Measurements from ENCODE around the gene PCDHB7.
"Not testable (repeated sequence)": the region's sequence is repeated elsewhere in the genome, so short reads cannot be mapped to it uniquely, and the experiment has no call there.

Gene PCDHB7

DNA sequence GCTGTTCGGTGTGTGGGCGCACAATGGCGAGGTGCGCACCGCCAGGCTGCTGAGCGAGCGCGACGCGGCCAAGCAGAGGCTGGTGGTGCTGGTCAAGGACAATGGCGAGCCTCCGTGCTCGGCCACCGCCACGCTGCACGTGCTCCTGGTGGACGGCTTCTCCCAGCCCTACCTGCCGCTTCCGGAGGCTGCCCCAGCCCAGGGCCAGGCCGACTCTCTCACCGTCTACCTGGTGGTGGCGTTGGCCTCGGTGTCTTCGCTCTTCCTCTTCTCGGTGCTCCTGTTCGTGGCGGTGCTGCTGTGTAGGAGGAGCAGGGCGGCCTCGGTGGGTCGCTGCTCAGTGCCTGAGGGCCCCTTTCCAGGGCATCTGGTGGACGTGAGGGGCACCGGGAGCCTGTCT lies 7.4 kb downstream of the PCDHB7 start:
- not testable (repeated sequence) for DNase-seq (ENCODE audit: extremely low read depth in 1 of 2, low read depth in 1 of 2)

DNA sequence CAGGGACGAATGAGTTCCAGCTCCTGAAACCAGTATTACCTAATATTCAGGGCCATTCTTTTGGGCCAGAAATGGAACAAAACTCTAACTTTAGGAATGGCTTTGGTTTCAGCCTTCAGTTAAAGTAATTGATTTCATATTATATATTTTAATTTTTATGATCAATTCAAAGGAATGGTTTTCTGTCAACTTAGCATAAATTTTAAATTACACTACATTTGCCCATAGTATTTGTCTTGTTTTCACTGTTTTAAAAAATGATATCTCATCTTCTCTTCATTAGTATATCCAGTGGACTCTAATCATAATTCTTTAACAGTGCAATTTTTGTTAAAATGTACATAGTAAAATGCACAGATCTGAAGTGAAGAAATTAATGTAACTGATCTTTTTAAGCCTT lies 7.9 kb downstream of the PCDHB7 start:
- no peak for DNase-seq (ENCODE audit: extremely low read depth in 1 of 2, low read depth in 1 of 2)

DNA sequence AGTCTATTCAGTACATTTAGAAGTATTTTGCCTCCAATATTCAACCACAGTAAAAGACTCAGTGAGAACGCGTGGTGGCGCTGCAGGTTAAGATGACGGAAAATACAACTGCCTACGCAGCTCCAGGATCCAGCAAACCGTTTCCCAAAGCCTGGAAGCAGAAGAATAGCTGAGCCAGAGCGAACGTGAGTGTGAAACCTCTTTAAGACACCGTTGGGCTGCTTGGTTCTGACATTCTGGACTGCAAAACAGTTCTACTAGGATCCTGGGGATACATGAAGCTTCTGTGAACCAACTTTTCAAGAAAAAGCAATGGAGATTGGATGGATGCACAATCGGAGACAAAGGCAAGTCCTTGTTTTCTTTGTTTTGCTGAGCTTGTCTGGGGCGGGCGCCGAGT lies 9.8 kb downstream of the PCDHB7 start, which contains the start of gene PCDHB16:
Gene PCDHB16 (plus strand): TSS at position 140 of the 400 bp plus-strand sequence. CDS start 173 bp downstream, at position 313.
- no peak for DNase-seq (ENCODE audit: extremely low read depth in 1 of 2, low read depth in 1 of 2)

DNA sequence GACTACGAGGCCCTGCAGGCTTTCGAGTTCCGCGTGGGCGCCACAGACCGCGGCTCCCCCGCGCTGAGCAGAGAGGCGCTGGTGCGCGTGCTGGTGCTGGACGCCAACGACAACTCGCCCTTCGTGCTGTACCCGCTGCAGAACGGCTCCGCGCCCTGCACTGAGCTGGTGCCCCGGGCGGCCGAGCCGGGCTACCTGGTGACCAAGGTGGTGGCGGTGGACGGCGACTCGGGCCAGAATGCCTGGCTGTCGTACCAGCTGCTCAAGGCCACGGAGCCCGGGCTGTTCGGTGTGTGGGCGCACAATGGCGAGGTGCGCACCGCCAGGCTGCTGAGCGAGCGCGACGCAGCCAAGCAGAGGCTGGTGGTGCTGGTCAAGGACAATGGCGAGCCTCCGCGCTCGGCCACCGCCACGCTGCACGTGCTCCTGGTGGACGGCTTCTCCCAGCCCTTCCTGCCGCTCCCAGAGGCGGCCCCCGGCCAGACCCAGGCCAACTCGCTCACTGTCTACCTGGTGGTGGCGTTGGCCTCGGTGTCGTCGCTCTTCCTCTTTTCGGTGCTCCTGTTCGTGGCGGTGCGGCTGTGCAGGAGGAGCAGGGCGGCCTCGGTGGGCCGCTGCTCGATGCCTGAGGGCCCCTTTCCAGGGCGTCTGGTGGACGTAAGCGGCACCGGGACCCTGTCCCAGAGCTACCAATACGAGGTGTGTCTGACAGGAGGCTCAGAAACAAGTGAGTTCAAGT lies 11.8 kb downstream of the PCDHB7 start:
- not testable (repeated sequence) for DNase-seq (ENCODE audit: extremely low read depth in 1 of 2, low read depth in 1 of 2)

DNA sequence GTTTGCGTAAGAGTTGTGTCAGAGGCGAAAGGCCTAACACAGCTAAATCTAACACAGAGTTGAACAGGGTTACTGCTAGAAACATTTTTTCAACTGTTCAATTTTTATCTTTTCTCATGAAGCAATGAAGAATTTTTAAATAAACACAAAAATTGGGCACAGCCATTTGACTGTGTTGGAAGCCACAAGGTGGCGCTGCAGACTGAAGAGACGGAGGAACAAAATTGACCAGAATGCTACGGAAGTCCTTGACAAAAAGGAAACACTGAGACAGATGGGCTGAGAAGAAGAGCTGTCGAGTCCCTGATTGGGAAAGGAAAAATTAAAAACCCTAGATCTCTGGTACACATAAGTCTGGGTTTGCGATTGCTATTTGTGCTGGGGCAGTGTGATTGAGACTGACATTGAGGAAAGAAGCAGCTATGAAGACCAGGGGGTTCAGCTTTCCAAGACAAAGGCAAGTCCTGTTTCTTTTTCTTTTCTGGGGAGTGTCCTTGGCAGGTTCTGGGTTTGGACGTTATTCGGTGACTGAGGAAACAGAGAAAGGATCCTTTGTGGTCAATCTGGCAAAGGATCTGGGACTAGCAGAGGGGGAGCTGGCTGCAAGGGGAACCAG lies 14.6 kb downstream of the PCDHB7 start, which contains the start of gene PCDHB9:
Gene PCDHB9 (plus strand): TSS at position 265 of the 616 bp plus-strand sequence. CDS start 158 bp downstream, at position 423.
- no peak for DNase-seq (ENCODE audit: extremely low read depth in 1 of 2, low read depth in 1 of 2)

DNA sequence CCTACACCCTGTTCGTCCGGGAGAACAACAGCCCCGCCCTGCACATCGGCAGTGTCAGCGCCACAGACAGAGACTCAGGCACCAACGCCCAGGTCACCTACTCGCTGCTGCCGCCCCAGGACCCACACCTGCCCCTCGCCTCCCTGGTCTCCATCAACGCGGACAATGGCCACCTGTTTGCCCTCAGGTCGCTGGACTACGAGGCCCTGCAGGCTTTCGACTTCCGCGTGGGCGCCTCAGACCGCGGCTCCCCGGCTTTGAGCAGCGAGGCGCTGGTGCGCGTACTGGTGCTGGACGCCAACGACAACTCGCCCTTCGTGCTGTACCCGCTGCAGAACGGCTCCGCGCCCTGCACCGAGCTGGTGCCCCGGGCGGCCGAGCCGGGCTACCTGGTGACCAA lies 16.2 kb downstream of the PCDHB7 start:
- DNase-seq (ENCODE audit: extremely low read depth in 1 of 2, low read depth in 1 of 2), result not testable (repeated sequence)

DNA sequence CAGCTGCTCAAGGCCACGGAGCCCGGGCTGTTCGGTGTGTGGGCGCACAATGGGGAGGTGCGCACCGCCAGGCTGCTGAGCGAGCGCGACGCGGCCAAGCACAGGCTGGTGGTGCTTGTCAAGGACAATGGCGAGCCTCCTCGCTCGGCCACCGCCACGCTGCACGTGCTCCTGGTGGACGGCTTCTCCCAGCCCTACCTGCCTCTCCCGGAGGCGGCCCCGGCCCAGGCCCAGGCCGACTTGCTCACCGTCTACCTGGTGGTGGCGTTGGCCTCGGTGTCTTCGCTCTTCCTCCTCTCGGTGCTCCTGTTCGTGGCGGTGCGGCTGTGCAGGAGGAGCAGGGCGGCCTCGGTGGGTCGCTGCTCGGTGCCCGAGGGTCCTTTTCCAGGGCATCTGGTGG lies 16.7 kb downstream of the PCDHB7 start:
- DNase-seq (ENCODE audit: extremely low read depth in 1 of 2, low read depth in 1 of 2), result not testable (repeated sequence)

DNA sequence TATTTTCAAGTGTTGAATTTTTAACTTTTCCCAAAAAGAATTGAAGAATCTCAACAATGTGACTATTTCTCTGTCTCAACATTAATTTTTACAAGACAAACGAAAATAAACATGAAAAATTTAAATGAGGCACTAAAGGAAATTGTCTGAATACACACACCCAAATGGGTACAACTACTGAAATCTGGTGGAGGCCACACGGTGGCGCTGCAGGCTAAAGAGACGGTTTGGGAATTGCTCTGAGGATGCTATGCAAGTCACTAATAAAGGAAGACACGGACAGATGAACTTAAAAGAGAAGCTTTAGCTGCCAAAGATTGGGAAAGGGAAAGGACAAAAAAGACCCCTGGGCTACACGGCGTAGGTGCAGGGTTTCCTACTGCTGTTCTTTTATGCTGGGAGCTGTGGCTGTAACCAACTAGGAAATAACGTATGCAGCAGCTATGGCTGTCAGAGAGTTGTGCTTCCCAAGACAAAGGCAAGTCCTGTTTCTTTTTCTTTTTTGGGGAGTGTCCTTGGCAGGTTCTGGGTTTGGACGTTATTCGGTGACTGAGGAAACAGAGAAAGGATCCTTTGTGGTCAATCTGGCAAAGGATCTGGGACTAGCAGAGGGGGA lies 19.8 kb downstream of the PCDHB7 start, which contains the start of gene PCDHB10:
Gene PCDHB10 (plus strand): TSS at position 244 of the 616 bp plus-strand sequence. CDS start 200 bp downstream, at position 444.
- no peak for DNase-seq (ENCODE audit: extremely low read depth in 1 of 2, low read depth in 1 of 2)

DNA sequence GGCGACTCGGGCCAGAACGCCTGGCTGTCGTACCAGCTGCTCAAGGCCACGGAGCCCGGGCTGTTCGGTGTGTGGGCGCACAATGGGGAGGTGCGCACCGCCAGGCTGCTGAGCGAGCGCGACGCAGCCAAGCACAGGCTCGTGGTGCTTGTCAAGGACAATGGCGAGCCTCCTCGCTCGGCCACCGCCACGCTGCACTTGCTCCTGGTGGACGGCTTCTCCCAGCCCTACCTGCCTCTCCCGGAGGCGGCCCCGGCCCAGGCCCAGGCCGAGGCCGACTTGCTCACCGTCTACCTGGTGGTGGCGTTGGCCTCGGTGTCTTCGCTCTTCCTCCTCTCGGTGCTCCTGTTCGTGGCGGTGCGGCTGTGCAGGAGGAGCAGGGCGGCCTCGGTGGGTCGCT lies 21.9 kb downstream of the PCDHB7 start:
- not testable (repeated sequence) for DNase-seq (ENCODE audit: extremely low read depth in 1 of 2, low read depth in 1 of 2)

DNA sequence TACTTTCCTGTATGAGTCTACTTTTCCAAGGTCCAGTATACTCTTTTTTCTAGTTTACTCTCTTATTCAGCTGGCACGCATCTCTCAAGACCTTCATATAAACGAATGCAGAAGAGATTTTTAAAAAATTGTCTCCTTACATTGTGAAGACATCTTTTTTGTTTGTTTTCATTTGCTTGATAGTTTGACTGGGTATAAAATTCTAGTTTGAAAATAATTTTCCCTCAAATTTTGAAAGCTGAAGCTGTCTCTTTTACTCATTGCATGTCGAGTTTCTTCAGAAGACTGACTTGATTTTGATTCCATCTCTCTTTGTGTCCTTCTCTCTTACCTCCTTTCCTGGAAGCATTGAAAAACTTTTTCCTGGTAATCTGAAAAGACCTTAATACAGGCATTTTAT lies 23.9 kb downstream of the PCDHB7 start:
- DNase-seq (ENCODE audit: extremely low read depth in 1 of 2, low read depth in 1 of 2), result no peak

DNA sequence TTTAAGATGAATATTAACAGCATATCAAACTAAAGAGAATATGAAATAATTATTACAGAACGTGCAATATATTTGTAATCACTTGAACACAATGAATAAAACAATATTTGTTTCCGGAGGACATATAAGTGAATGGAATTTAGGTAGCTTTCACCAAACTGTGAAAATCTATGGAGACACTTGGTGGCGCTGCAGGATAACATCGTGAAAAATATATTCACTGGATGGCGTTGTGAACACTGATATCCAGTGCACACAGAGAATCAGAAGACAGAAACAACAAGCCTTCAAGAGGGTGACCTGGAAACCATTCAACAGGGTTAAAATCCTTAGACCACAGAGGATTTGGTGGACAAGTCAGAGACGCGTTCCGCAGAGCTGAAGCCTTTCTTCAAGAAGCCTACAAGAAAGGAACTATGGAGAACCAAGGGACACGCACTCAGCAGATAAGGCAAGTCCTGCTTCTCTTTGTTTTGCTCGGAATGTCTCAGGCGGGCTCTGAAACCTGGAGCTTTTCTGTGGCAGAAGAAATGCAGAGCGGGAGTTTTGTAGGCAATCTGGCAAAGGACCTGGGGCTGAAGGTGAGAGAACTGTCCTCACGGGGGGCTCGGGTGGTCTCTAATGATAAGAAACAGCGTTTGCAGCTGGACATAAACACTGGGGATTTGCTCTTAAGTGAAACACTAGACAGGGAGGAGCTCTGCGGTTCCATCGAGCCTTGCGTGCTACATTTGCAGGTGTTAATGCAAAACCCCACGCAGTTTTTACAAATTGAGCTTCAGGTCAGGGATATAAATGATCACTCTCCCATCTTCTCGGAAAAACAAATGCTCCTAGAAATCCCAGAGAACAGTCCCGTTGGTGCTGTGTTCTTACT lies 27.2 kb downstream of the PCDHB7 start, which contains the start of gene PCDHB11:
Gene PCDHB11 (plus strand): TSS at position 269 of the 877 bp plus-strand sequence. CDS start 148 bp downstream, at position 417.
- DNase-seq (ENCODE audit: extremely low read depth in 1 of 2, low read depth in 1 of 2), result no peak

DNA sequence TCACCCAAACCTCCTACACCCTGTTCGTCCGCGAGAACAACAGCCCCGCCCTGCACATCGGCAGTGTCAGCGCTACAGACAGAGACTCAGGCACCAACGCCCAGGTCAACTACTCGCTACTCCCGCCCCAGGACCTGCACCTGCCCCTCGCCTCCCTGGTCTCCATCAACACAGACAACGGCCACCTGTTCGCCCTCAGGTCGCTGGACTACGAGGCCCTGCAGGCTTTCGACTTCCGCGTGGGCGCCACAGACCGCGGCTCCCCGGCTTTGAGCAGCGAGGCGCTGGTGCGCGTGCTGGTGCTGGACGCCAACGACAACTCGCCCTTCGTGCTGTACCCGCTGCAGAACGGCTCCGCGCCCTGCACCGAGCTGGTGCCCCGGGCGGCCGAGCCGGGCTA lies 28.7 kb downstream of the PCDHB7 start:
- not testable (repeated sequence) for DNase-seq (ENCODE audit: extremely low read depth in 1 of 2, low read depth in 1 of 2)

DNA sequence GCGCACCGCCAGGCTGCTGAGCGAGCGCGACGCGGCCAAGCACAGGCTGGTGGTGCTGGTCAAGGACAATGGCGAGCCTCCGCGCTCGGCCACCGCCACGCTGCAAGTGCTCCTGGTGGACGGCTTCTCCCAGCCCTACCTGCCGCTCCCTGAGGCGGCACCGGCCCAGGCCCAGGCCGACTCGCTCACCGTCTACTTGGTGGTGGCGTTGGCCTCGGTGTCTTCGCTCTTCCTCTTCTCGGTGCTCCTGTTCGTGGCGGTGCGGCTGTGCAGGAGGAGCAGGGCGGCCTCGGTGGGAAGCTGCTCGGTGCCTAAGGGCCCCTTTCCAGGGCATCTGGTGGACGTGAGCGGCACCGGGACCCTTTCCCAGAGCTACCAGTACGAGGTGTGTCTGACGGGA lies 29.2 kb downstream of the PCDHB7 start:
- DNase-seq (ENCODE audit: extremely low read depth in 1 of 2, low read depth in 1 of 2), result not testable (repeated sequence)

DNA sequence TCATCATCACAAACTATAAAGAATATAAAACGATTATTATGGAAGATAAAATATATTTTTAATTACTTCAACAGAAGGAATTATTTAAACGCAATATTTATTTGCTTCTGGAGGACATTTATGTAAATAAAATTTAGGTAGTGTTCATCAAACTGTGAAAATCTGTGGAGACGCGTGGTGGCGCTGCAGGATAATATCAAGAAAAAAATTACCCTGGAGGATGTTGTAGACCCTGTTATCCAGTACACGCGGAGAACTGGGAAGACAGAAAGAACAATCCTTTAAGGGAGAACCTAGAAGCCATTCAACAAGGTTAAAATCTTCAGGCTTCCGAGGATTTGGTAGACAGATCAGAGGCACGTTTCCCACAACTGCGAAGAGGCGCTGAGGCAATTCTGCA lies 36.0 kb downstream of the PCDHB7 start, which contains the start of gene PCDHB12:
Gene PCDHB12 (plus strand): TSS at position 242 of the 400 bp plus-strand sequence. CDS start 189 bp downstream, outside the sequence.
- no peak for DNase-seq (ENCODE audit: extremely low read depth in 1 of 2, low read depth in 1 of 2)

DNA sequence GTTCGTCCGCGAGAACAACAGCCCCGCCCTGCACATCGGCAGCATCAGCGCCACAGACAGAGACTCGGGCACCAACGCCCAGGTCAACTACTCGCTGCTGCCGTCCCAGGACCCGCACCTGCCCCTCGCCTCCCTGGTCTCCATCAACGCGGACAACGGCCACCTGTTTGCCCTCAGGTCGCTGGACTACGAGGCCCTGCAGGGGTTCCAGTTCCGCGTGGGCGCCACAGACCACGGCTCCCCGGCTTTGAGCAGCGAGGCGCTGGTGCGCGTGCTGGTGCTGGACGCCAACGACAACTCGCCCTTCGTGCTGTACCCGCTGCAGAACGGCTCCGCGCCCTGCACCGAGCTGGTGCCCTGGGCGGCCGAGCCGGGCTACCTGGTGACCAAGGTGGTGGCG lies 37.8 kb downstream of the PCDHB7 start:
- DNase-seq (ENCODE audit: extremely low read depth in 1 of 2, low read depth in 1 of 2), result not testable (repeated sequence)

DNA sequence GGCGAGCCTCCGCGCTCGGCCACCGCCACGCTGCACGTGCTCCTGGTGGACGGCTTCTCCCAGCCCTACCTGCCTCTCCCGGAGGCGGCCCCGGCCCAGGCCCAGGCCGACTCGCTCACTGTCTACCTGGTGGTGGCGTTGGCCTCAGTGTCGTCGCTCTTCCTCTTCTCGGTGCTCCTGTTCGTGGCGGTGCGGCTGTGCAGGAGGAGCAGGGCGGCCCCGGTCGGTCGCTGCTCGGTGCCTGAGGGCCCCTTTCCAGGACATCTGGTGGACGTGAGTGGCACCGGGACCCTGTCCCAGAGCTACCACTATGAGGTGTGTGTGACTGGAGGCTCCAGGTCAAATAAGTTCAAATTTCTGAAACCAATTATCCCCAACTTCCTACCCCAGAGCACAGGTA lies 38.4 kb downstream of the PCDHB7 start:
- not testable (repeated sequence) for DNase-seq (ENCODE audit: extremely low read depth in 1 of 2, low read depth in 1 of 2)

DNA sequence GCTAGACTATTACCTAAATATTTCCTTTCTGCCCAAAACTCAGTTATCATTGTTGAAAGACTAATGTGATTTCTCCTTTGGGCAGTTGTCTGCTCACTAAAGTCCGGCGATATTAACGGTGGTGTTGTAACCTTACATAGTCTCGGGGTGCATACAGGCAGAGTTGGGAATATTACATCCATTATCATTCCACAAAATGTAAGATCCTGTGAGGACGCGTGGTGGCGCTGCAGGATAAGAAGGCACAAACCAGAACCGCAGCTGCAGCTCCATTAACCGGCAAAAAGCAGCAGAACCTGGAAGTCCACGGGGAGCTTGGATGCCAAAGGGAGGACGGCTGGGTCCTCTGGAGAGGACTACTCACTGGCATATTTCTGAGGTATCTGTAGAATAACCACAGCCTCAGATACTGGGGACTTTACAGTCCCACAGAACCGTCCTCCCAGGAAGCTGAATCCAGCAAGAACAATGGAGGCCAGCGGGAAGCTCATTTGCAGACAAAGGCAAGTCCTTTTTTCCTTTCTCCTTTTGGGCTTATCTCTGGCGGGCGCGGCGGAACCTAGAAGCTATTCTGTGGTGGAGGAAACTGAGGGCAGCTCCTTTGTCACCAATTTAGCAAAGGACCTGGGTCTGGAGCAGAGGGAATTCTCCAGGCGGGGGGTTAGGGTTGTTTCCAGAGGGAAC lies 41.4 kb downstream of the PCDHB7 start, which contains the start of gene PCDHB13:
Gene PCDHB13 (plus strand): TSS at position 264 of the 684 bp plus-strand sequence. CDS start 205 bp downstream, at position 469.
- DNase-seq (ENCODE audit: extremely low read depth in 1 of 2, low read depth in 1 of 2), result not testable (repeated sequence)

DNA sequence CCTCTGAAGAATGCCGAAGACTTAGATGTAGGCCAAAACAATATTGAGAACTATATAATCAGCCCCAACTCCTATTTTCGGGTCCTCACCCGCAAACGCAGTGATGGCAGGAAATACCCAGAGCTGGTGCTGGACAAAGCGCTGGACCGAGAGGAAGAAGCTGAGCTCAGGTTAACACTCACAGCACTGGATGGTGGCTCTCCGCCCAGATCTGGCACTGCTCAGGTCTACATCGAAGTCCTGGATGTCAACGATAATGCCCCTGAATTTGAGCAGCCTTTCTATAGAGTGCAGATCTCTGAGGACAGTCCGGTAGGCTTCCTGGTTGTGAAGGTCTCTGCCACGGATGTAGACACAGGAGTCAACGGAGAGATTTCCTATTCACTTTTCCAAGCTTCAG lies 42.1 kb downstream of the PCDHB7 start:
- DNase-seq (ENCODE audit: extremely low read depth in 1 of 2, low read depth in 1 of 2), result not testable (repeated sequence)

DNA sequence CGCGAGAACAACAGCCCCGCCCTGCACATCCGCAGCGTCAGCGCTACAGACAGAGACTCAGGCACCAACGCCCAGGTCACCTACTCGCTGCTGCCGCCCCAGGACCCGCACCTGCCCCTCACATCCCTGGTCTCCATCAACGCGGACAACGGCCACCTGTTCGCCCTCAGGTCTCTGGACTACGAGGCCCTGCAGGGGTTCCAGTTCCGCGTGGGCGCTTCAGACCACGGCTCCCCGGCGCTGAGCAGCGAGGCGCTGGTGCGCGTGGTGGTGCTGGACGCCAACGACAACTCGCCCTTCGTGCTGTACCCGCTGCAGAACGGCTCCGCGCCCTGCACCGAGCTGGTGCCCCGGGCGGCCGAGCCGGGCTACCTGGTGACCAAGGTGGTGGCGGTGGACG lies 43.1 kb downstream of the PCDHB7 start:
- not testable (repeated sequence) for DNase-seq (ENCODE audit: extremely low read depth in 1 of 2, low read depth in 1 of 2)

DNA sequence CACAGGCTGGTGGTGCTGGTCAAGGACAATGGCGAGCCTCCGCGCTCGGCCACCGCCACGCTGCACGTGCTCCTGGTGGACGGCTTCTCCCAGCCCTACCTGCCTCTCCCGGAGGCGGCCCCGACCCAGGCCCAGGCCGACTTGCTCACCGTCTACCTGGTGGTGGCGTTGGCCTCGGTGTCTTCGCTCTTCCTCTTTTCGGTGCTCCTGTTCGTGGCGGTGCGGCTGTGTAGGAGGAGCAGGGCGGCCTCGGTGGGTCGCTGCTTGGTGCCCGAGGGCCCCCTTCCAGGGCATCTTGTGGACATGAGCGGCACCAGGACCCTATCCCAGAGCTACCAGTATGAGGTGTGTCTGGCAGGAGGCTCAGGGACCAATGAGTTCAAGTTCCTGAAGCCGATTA lies 43.6 kb downstream of the PCDHB7 start:
- DNase-seq (ENCODE audit: extremely low read depth in 1 of 2, low read depth in 1 of 2), result not testable (repeated sequence)

Measured in activated CD8-positive, alpha-beta memory T cell treated with anti-CD3 and anti-CD28 coated beads for 1 hour (primary cell).